GM12878 (cell line): ENCODE measurements around the gene CIRBP. TPM values are rescaled to one million over a fixed set of nuclear protein-coding genes. Genes with fewer than 3 reads are reported as not detected.
"Not testable (repeated sequence)": the region's sequence is repeated elsewhere in the genome, so short reads cannot be mapped to it uniquely, and the experiment has no call there.

Experiments used
- ATAC-seq: fragments of 200-7000 bp; cut with Tn5 transposase; 3 replicates; pipeline ENCODE4 v1.9.1; 2020; ENCODE audit warnings: mild to moderate bottlenecking, moderate library complexity
- BruUV-seq: library from RNA; stranded (reverse); fragments of 400-500 nt; replicated peaks from 2 replicates; lab custom pipeline; 2021; lab: Mats Ljungman, UMichigan
- CTCF ChIA-PET: fragments of 300-600 bp; sonication (Branson Sonifier 250); formaldehyde crosslinking; extraction: SDS; loops from one replicate; lab custom pipeline; 2021; ENCODE audit warnings: inconsistent platforms; lab: Yijun Ruan, JAX
- POLR2A ChIA-PET: fragments of 350-600 bp; formaldehyde crosslinking; extraction: SDS; loops from one replicate; lab custom pipeline; 2021; ENCODE audit warnings: inconsistent platforms; lab: Charles Lee
- RAD21 ChIA-PET: fragments of 300-600 bp; sonication (Branson Sonifier 250); formaldehyde crosslinking; loops from one replicate; lab custom pipeline; 2023; ENCODE audit warnings: antibody characterized with exemption; ENCODE audit not compliant: unreplicated experiment; lab: Charles Lee
- SMC1A ChIA-PET: fragments of 300-600 bp; sonication (Branson Sonifier 250); formaldehyde crosslinking; loops from one replicate; lab custom pipeline; 2023; ENCODE audit not compliant: unreplicated experiment, uncharacterized antibody; lab: Charles Lee
- DNase-seq: peaks from one replicate; pipeline ENCODE4 v3.0.0-alpha.2; 2011; ENCODE audit warnings: low read depth, low spot score
- FAIRE-seq: peaks from 3 replicates; lab custom pipeline; 2011; peaks lifted over from hg19 to GRCh38; lab: Jason Lieb, UNC
- H2AFZ ChIP-seq: 2 replicates; pipeline ENCODE4 v1.6.0; 2011; ENCODE audit warnings: low read depth, low read length, control low read depth; ENCODE audit not compliant: control insufficient read depth
- H3K27ac ChIP-seq: 2 replicates; pipeline ENCODE4 v1.5.1; 2011; ENCODE audit warnings: control low read depth; ENCODE audit not compliant: control insufficient read depth, insufficient read depth
- H3K27me3 ChIP-seq, 2 experiments: replicated peaks in 1 of 2; 2 replicates each; pipeline versions ENCODE4 v1.6.0 to v1.6.1; 2011; ENCODE audit warnings: low read length in 1 of 2; ENCODE audit not compliant: control insufficient read depth in 2 of 2, insufficient read depth in 2 of 2
- H3K36me3 ChIP-seq, 2 experiments: 2 replicates each; pipeline ENCODE4 v1.5.1; 2011; ENCODE audit warnings: low read length in 1 of 2; ENCODE audit not compliant: control insufficient read depth in 2 of 2, insufficient read depth in 2 of 2
- H3K4me1 ChIP-seq: 2 replicates; pipeline ENCODE4 v1.6.1; 2011; ENCODE audit warnings: mild to moderate bottlenecking, low read length, moderate library complexity, mixed read lengths; ENCODE audit not compliant: control insufficient read depth, insufficient read depth
- H3K4me2 ChIP-seq: 2 replicates; pipeline ENCODE4 v1.6.0; 2011; ENCODE audit warnings: control low read depth; ENCODE audit not compliant: control insufficient read depth, insufficient read depth
- H3K4me3 ChIP-seq: fragments of 200-600 bp; sonication (generic); 2 replicates; pipeline ENCODE4 v1.5.1; 2016
- H3K79me2 ChIP-seq: 2 replicates; pipeline ENCODE4 v1.6.0; 2011; ENCODE audit warnings: low read length; ENCODE audit not compliant: control insufficient read depth, insufficient read depth
- H3K9ac ChIP-seq: 2 replicates; pipeline ENCODE4 v1.8.0; 2011; ENCODE audit warnings: low read length, control low read depth, mixed read lengths; ENCODE audit not compliant: control insufficient read depth, insufficient read depth
- H3K9me3 ChIP-seq: replicated peaks from 3 replicates; pipeline ENCODE4 v1.5.1; 2011; ENCODE audit warnings: mild to moderate bottlenecking, low read length; ENCODE audit not compliant: control insufficient read depth, insufficient read depth
- H4K20me1 ChIP-seq: 2 replicates; pipeline ENCODE4 v1.6.0; 2011; ENCODE audit not compliant: control insufficient read depth, insufficient read depth
- BACH1 ChIP-seq: fragments of 450-650 bp; IDR thresholded peaks from 2 replicates; pipeline ENCODE4 v1.6.1; 2017; ENCODE audit warnings: mild to moderate bottlenecking, borderline replicate concordance
- ESRRA ChIP-seq: IDR thresholded peaks from 2 replicates; pipeline ENCODE4 v1.6.1; 2012; ENCODE audit warnings: mild to moderate bottlenecking, low read length, improper control_type of control experiment
- IRF5 ChIP-seq: fragments of 450-650 bp; IDR thresholded peaks from 2 replicates; pipeline ENCODE4 v1.6.1; 2017; ENCODE audit warnings: borderline replicate concordance
- KAT2A ChIP-seq: conservative IDR thresholded peaks from 2 replicates; pipeline ENCODE4 v1.6.1; 2011; ENCODE audit warnings: low read depth, low read length; ENCODE audit not compliant: control insufficient read depth
- MYC ChIP-seq: IDR thresholded peaks from 2 replicates; pipeline ENCODE4 v1.6.1; 2011; ENCODE audit warnings: mild to moderate bottlenecking, low read length, moderate library complexity, inconsistent platforms; ENCODE audit not compliant: insufficient read depth, insufficient replicate concordance, insufficient read length, severe bottlenecking
- NKRF ChIP-seq: fragments of 450-650 bp; conservative IDR thresholded peaks from 2 replicates; pipeline ENCODE4 v1.6.1; 2017; ENCODE audit warnings: mild to moderate bottlenecking, moderate library complexity
- POLR2A ChIP-seq: IDR thresholded peaks from 2 replicates; pipeline ENCODE4 v1.6.1; 2011; ENCODE audit warnings: low read depth, mild to moderate bottlenecking, low read length
- RELA ChIP-seq: fragments of 450-650 bp; IDR thresholded peaks from 2 replicates; pipeline ENCODE4 v1.8.0; 2014; ENCODE audit warnings: borderline replicate concordance; ENCODE audit not compliant: partially characterized antibody
- SMC3 ChIP-seq: IDR thresholded peaks from 2 replicates; pipeline ENCODE4 v1.6.1; 2011; ENCODE audit warnings: low read length, improper control_type of control experiment, borderline replicate concordance
- TAF1 ChIP-seq: IDR thresholded peaks from 2 replicates; pipeline ENCODE4 v1.6.1; 2011; ENCODE audit warnings: mild to moderate bottlenecking, low read depth, low read length, borderline replicate concordance
- TCF3 ChIP-seq: IDR thresholded peaks from 2 replicates; pipeline ENCODE4 v1.6.1; 2012; ENCODE audit warnings: low read depth, mild to moderate bottlenecking, low read length, borderline replicate concordance; ENCODE audit not compliant: insufficient read depth
- ZBED1 ChIP-seq: IDR thresholded peaks from 2 replicates; pipeline ENCODE4 v1.6.1; 2016; ENCODE audit warnings: borderline replicate concordance
- ZNF207 ChIP-seq: fragments of 450-650 bp; IDR thresholded peaks from 2 replicates; pipeline ENCODE4 v1.6.1; 2014; ENCODE audit warnings: antibody characterized with exemption, mild to moderate bottlenecking, borderline replicate concordance
- ZZZ3 ChIP-seq: IDR thresholded peaks from 2 replicates; pipeline ENCODE4 v1.6.1; 2011; ENCODE audit warnings: low read depth; ENCODE audit not compliant: control insufficient read depth, insufficient read length
- WGBS: methylation state at CpG from one replicate; pipeline ENCODE4 v1.1.6; 2016; ENCODE audit warnings: low lambda C conversion rate; ENCODE audit not compliant: insufficient replicate concordance, insufficient coverage; ENCODE audit errors: missing lambda C conversion rate; 5-methylcytosine and 5-hydroxymethylcytosine counted together
- in situ Hi-C: fragments of 300-500 bp; cut with MboI; formaldehyde crosslinking; loops from 9 replicates; pipeline ENCODE4 v1.14.3; 2018; ENCODE audit warnings: mixed read lengths
- intact Hi-C: fragments of 100-400 bp; cut with micrococcal nuclease; formaldehyde crosslinking; loops from one replicate; pipeline ENCODE4 v1.14.2; 2022; ENCODE audit not compliant: unreplicated experiment
- polyA plus RNA-seq, 11 experiments: library from polyadenylated mRNA; depleted of rRNA in 4 of 11; unstranded in 6 of 11; stranded (reverse) in 5 of 11; fragments of >200 nt; fragmentation: Nextera tagmentation in 4 of 11; fragmentation: Illumina TruSeq in 1 of 11; extraction: Ambion mirVana in 4 of 11; extraction: Trizol in 1 of 11; gene quantifications; 1 replicate in 1 of 11; 2 replicates in 10 of 11; pipeline versions ENCODE4 v1.2.1 to v1.2.3, GENCODE V29; 2011 to 2016; ENCODE audit warnings: inconsistent platforms in 2 of 11, missing spikeins in 2 of 11, low read depth in 1 of 11
- total RNA-seq, 4 experiments: library from RNA; depleted of rRNA in 3 of 4; stranded (reverse); fragments of >200 nt in 3 of 4; fragmentation: Illumina TruSeq in 1 of 4; extraction: Trizol in 1 of 4; gene quantifications; 2 replicates each; pipeline versions ENCODE4 v1.2.1 to v1.2.3, GENCODE V29; 2013 to 2021

The CIRBP gene
- total and polyA plus RNA-seq, 10 of the 15 experiments (the other 5 are each of a cell fraction or from before 2014, with no cell fraction given), result 27.6 to 335 (median 229) TPM

- no TSS peak for BruUV-seq
- no peak overlapping the region for H3K27ac ChIP-seq
- H3K4me1 ChIP-seq, result peaks cover 3% of the 10 kb centered on the region; the same call in 1 of the 2 replicates
- DNase-seq (no peak), FAIRE-seq (no peak), ATAC-seq (no peak)
- no peak overlapping the region for H2AFZ ChIP-seq
- no peaks in the 10 kb centered on the region for H3K36me3 ChIP-seq
- ChIA-PET CTCF (no interaction called here), SMC1A (no interaction called here), RAD21 (interaction anchor here (3.2 kb wide), 1 partner anchor 53 kb away, joined by 11 read pairs; no protein-coding TSS in a partner anchor), POLR2A (no interaction called here)
- in situ Hi-C loops (loop anchor here (5.0 kb wide), 1 partner anchor 53 kb away; no protein-coding TSS in a partner anchor), intact Hi-C loops (no loop called here)
- no peaks in the 10 kb centered on the region; a peak in 1 of 4 replicates for H3K27me3 ChIP-seq
- no peaks in the 10 kb centered on the region for H3K9me3 ChIP-seq
- H3K4me2 ChIP-seq, result no peak overlapping the region
- 44% methylated on average over 44 of the region's 46 CpGs for WGBS
- no peak overlapping the region for H3K9ac ChIP-seq
- no peak for TF ChIP-seq ESRRA
- TF ChIP-seq BACH1, result no peak
- TF ChIP-seq ZNF207, result no peak
- TF ChIP-seq MYC, result no peak
- TF ChIP-seq ZZZ3, result no peak
- TF ChIP-seq KAT2A, result no peak
- no peak for TF ChIP-seq ZBED1
- no peak for TF ChIP-seq IRF5
- no peak for TF ChIP-seq NKRF
- TF ChIP-seq TCF3, result no peak
- TF ChIP-seq SMC3, result no peak
- no peak for TF ChIP-seq TAF1
- TF ChIP-seq POLR2A, result no peak
- no peak for TF ChIP-seq RELA
- no peaks in the 10 kb centered on the region for H4K20me1 ChIP-seq
- no peaks in the 10 kb centered on the region for H3K79me2 ChIP-seq
- no peak overlapping the region for H3K4me3 ChIP-seq
Observed at GRCh38 chr19:1318678-1319471, 49.7 kb downstream of the CIRBP start.

- H3K4me1 ChIP-seq, DNase-seq, in situ Hi-C loops, H3K4me3 ChIP-seq, intact Hi-C loops, H3K4me2 ChIP-seq, FAIRE-seq, H3K9me3 ChIP-seq, H3K79me2 ChIP-seq, H4K20me1 ChIP-seq, RAD21 ChIA-PET, H3K27me3 ChIP-seq, ATAC-seq, BruUV-seq, H2AFZ ChIP-seq, H3K9ac ChIP-seq, CTCF ChIA-PET, SMC1A ChIA-PET, H3K36me3 ChIP-seq, H3K27ac ChIP-seq: not testable (repeated sequence)
- POLR2A ChIA-PET, result interaction anchor here (0.6 kb wide), 1 partner anchor 22 kb away, joined by 5 read pairs; no protein-coding TSS in a partner anchor
- 49% methylated on average over 3 of the region's 3 CpGs for WGBS
Observed at GRCh38 chr19:1320282-1320650, 51.1 kb downstream of the CIRBP start.
